ENCODE results near the gene ESF1. TPM values are rescaled to one million over a fixed set of nuclear protein-coding genes. Genes with fewer than 3 reads are reported as not detected.
A peak's percentile ranks its signal among the peaks of the same experiment; 100 is the strongest.

ESF1 gene
- total and polyA plus RNA-seq, 11 donors = 8.9 to 19.0 (median 14.0) TPM

DNA sequence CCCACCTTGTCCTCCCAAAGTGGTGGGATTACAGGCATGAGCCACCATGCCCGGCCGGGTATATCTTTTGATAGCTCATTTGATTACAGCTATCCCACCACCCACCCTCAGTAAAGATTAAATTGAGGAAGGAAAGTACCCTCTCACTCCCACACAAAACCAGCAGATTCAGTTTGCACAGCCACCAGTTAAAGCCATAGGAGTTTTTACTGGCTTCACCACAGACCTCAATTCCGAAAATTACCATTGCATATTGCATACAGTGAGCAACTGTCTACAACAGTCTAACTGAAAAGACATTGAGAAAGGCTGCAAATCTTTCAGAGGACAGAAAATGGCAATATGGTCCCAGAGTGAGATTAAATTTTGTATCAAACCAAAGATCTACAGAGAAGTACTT, 34.9 kb downstream of the ESF1 start:
- Histone ChIP-seq H3K4me3 (no peak overlapping the region), H3K27me3 (no peaks in the 10 kb centered on the region), H3K36me3 (peaks cover 0 to 35% (median 3%) of the 10 kb centered on the region in 9 donors), H3K4me1 (no peaks in the 10 kb centered on the region), H3K27ac (no peak overlapping the region), H3K9me3 (no peaks in the 10 kb centered on the region)
- intact Hi-C loops (cut with DNase I) = loop anchor here in 2 of 10 donors (10.0 kb wide), 2 partner anchors 295 to 625 kb away; no protein-coding TSS in a partner anchor
- no peak for TF ChIP-seq POLR2A (IDR thresholded peaks at IDR 0.05)
- TF ChIP-seq, protein P1, sequence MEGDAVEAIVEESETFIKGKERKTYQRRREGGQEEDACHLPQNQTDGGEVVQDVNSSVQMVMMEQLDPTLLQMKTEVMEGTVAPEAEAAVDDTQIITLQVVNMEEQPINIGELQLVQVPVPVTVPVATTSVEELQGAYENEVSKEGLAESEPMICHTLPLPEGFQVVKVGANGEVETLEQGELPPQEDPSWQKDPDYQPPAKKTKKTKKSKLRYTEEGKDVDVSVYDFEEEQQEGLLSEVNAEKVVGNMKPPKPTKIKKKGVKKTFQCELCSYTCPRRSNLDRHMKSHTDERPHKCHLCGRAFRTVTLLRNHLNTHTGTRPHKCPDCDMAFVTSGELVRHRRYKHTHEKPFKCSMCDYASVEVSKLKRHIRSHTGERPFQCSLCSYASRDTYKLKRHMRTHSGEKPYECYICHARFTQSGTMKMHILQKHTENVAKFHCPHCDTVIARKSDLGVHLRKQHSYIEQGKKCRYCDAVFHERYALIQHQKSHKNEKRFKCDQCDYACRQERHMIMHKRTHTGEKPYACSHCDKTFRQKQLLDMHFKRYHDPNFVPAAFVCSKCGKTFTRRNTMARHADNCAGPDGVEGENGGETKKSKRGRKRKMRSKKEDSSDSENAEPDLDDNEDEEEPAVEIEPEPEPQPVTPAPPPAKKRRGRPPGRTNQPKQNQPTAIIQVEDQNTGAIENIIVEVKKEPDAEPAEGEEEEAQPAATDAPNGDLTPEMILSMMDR (IDR thresholded peaks at IDR 0.05) = no peak
- no peak for DNase-seq
- ATAC-seq = no peak
- 97 to 100% (median 98%) methylated on average over 3 of the region's 3 CpGs for WGBS, 4 donors

DNA sequence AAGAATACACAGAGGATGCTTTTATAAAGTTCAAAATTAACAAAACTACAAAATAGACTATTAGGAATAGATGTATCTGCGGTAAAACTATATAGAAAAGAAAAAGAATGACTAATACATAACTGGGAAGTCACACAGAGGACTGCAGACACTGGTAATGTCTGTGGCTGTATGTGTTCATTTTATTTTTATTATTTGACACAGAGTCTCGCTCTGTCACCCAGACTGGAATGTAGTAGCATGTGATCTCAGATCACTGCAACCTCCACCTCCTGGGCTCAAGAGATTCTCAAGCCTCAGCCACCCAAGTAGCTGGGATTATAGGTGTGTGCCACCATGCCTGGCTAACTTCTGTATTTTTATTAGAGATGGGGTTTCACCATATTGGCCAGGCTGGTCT, 38.9 kb downstream of the ESF1 start:
- no peaks in the 10 kb centered on the region for H3K27me3 ChIP-seq
- 65 to 86% (median 74%) methylated on average over 2 of the region's 2 CpGs for WGBS, 4 donors
- H3K27ac ChIP-seq = no peak overlapping the region
- no peak overlapping the region for H3K4me3 ChIP-seq
- H3K9me3 ChIP-seq = peaks cover 0 to 15% (median 2%) of the 10 kb centered on the region in 12 donors
- DNase-seq (no peak), ATAC-seq (peak in 3 of 4 donors; percentile 44 to 61 (median 55))
- no peak for TF ChIP-seq POLR2A (IDR thresholded peaks at IDR 0.05)
- TF ChIP-seq, protein P1 (IDR thresholded peaks at IDR 0.05) = no peak
- intact Hi-C loops (cut with DNase I) = no loop called here
- H3K36me3 ChIP-seq = peaks cover 0 to 36% (median 12%) of the 10 kb centered on the region in 9 donors
- H3K4me1 ChIP-seq = no peaks in the 10 kb centered on the region

GRCh38 chr20:13744352-13744751, 40.4 kb downstream of the ESF1 start:
- 49 to 65% (median 54%) methylated on average over 1 of the region's 1 CpG for WGBS, 4 donors
- no peaks in the 10 kb centered on the region for H3K27me3 ChIP-seq
- H3K4me3 ChIP-seq = no peak overlapping the region
- intact Hi-C loops (cut with DNase I) = no loop called here
- H3K4me1 ChIP-seq = peaks cover 0 to 6% (median under 1%) of the 10 kb centered on the region in 12 donors
- DNase-seq (no peak), ATAC-seq (peak in 2 of 4 donors; percentile 45 to 50)
- no peak overlapping the region for H3K27ac ChIP-seq
- TF ChIP-seq POLR2A (IDR thresholded peaks at IDR 0.05) = no peak
- TF ChIP-seq, protein P1 (IDR thresholded peaks at IDR 0.05) = no peak
- H3K9me3 ChIP-seq = peaks cover 0 to 28% (median 5%) of the 10 kb centered on the region in 12 donors
- peaks cover 0 to 30% (median 11%) of the 10 kb centered on the region in 9 donors for H3K36me3 ChIP-seq

- no peak overlapping the region for H3K27ac ChIP-seq
- WGBS, 4 donors = 88 to 98% (median 93%) methylated on average over 6 of the region's 6 CpGs
Observed at GRCh38 chr20:13741879-13742278, 42.8 kb downstream of the ESF1 start.

More at GRCh38 chr20:13741879-13742278, 42.8 kb downstream of the ESF1 start:
- Histone ChIP-seq H3K27me3 (no peaks in the 10 kb centered on the region), H3K9me3 (peaks cover 0 to 28% (median 5%) of the 10 kb centered on the region in 12 donors), H3K36me3 (peaks cover 0 to 37% (median 9%) of the 10 kb centered on the region in 9 donors), H3K4me3 (no peak overlapping the region), H3K4me1 (peaks cover 0 to 18% (median 9%) of the 10 kb centered on the region in 12 donors)
- DNase-seq = no peak
- intact Hi-C loops (cut with DNase I) = no loop called here
- no peak for ATAC-seq
- TF ChIP-seq, protein P1 (IDR thresholded peaks at IDR 0.05) = no peak
- TF ChIP-seq POLR2A (IDR thresholded peaks at IDR 0.05) = no peak
